HCEC 1CT (cell line): Measurements from ENCODE around the gene ABCC12.

Experiments
- DNase-seq: peaks from one replicate; pipeline ENCODE4 v3.0.0-alpha.2; 2017

ABCC12 gene

DNA sequence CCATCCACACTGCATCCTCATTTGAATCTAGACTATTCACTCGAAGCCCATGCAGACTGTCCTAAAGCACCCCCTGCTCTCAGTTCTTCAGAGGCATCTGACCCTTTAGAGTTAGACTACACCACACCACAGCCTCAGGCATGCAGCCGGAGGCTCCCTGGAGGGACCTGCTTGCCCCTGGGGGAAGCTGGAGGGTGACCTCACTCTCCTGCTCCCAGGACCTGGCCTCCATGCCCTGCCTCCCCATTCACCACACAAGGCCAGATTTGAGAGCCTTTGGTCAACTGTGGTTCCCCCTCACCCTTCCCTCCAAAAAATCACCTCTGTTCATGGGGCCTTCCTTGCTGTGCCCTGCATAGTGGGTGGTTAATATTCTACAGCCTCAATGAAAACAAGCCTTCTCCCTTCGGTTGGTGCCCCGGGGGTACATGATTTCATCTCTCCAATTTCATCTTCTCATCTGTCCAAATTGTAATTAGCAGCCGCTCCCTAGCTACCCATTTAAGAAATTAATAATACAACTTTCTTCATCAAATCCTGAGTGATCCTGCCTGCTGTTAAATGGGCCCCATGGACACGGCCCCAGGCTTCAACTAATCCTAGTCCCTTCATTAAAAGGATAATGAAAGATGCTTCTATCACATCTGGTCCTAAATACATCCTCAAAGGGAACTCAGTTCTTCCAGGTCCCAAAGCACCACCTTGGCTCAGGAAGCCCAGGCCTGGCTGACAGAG is 24.4 kb downstream of the ABCC12 start:
- DNase-seq = no peak

DNA sequence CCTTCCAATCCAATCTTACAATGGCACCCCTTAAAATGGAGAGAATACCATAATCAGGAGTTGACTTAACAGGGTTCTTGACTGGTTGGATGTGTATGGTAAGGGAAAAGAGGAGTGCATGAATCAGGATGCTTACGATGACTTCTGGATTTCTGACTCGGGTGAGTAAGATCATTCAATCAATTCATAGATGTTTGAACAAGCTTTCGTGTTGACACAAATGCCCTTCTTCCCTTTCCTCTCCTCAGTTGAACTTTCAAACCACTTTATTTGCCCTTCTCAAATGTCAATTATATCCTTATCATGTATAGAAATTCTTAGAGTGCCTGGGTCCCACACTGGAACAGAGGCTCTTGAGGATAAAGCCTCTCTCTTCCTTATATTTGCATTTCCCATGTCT is 25.9 kb downstream of the ABCC12 start:
- DNase-seq = no peak

DNA sequence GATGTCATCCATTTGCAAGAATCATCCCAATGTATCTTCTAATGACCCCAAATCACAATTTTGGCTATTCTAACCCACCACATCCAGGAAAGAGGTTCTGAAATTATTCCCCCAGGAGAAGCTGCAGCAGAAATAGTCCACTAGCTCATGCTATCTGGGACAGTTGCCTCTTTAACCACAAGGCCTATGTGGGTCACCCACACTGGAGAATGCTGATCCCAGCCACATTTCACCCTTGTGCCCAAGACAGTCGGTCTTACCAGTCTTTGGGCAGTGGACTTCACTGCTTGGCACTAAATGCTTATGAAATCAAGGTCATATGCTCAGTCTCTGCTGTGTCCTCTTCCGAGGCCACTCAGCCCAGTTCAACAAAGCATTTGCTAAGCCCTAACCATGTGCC is 27.0 kb downstream of the ABCC12 start:
- no peak for DNase-seq

DNA sequence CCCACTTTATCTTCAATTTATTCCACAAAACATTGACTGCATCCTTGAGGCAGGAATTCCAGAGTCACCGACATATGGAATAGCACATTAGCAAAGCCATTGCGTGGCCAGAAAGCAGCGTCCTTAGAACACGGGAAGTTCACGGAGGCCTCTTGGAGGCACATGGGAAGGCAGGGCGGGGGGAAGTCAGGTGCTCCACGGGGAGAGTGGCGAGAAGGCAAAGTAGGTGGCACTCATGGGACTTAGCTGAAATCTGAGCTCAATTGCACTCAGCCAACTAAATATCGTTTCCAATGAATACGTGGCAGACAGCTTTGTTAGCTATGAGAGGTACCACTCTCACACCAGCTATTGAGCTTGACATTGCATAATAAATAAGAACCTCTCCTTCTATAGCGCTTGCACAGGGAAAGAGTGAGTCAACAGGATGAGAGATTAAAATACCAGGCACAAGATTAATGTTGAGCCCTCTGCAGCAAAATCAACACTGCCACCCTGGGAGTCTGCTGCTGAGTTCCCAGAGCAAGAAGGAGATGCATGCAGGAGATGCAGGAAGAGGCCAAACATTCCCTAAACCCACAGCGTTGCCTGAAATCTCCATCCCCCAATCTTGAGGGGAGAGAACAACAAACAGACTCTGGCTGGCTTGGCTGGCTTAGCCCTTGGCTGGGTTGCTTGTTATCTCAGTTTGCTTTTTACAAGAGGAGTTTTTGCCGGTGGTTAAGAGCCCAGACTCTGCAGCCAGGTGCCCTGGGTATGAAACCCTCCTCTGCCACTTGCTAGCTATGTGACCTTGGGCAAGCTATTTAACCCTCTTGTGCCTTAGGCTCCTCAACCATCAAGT is 28.8 kb downstream of the ABCC12 start:
- DNase-seq = peak; percentile 99

DNA sequence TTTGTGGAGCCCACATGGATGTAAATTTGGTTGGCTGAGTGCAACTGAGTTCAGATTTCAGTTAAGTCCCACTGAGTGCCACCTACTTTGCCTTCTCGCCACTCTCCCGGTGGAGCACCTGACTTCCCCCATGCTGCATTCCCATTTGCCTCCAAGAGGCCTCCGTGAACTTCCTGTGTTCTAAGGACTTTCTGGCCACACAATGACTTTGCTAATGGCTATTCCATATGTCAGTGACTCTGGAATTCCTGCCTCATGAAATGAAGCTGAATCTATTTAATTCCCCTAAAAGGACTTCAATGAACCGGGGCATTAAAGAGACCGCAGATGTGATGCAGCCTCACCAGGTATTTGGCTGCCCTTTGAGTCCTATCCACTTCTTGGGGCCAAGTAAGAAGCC is 29.9 kb downstream of the ABCC12 start:
- DNase-seq = peak; percentile 7

DNA sequence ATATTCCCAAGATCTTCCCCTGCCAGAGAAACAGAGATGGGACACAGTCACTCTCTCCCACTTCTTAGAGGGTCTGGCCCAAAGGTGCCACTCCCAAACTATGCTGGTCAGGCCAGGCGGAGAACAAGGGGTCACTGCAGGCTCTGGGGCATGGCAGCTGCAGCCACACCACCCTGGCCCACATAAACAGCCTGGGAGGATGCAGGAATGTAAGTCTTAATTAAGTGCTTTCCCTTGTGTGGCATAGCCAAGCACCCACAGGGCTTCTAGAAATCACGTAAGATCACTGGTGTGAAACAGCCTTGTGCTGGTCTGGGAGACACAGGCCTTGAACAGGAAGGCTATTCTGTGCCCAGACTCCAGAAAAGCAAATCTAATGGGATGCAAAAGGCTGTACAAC is 31.5 kb downstream of the ABCC12 start:
- no peak for DNase-seq

DNA sequence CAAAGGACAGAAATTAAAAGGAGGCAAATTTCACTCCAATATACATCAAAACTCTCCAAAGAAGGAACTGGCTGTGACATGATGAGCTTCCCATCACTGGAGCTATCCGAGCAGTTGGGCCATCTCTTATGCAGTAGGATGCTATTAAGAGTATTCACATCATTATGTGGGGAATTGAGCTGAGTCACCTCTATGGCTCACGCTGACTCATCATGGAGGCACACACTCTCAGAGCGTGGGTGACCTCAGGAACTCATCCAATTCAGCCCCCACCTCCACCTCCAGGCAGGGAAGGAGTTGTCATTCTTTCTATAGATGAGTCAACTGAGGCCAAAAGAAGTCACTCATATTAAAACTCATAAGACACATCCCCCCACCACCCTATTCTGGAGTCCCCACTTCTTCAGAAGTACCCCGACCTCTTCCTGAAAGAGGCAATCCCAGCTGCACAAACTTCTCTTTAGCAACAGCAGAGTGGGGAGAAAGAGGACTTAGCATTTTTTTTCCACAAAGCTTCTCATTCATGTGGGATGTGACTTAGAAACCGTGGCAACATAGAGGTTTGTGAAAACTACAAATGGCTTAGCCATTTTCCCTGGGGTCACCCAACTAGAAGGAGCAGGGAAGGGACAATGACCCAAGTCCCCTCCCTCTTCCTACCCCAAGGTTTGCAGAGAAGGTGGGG is 32.5 kb downstream of the ABCC12 start:
- DNase-seq = peak; percentile 98

DNA sequence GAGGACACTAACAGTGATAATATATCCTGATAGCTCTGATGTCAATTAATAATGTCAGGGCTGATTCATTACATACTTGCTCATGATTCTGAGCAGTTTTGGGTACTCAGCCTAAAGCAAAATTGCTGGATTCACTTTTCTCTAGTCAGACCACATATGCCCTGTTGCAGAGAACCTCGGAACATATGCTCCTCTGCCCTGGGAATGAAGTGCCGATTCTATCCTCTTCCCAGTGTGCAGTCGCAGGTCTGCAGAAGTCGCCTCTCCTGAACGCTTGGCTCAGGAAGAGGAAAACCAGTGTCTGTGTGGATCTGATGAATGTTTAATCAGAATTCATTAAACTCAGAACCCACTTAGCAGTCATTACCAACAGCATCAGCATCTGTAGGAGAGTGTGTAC is 34.5 kb downstream of the ABCC12 start:
- no peak for DNase-seq

DNA sequence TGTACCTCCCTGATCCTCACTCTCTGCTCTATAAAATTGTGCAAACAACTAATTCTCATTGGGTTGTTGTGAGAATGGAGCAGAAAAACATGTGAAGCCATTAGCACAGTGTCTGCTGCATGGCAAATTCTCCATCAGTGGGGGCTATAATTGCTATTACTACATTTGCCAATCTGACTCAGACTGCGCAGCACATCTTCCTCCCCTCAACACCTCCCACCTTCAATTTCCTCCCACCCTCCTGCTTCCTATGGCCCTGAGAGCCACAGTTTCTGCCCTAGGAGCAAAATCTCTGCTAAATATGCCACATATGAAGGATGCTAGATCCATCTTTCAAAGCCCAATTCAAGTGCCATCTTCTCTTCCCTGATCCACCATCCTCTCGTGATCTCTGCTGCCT is 37.0 kb downstream of the ABCC12 start:
- no peak for DNase-seq

DNA sequence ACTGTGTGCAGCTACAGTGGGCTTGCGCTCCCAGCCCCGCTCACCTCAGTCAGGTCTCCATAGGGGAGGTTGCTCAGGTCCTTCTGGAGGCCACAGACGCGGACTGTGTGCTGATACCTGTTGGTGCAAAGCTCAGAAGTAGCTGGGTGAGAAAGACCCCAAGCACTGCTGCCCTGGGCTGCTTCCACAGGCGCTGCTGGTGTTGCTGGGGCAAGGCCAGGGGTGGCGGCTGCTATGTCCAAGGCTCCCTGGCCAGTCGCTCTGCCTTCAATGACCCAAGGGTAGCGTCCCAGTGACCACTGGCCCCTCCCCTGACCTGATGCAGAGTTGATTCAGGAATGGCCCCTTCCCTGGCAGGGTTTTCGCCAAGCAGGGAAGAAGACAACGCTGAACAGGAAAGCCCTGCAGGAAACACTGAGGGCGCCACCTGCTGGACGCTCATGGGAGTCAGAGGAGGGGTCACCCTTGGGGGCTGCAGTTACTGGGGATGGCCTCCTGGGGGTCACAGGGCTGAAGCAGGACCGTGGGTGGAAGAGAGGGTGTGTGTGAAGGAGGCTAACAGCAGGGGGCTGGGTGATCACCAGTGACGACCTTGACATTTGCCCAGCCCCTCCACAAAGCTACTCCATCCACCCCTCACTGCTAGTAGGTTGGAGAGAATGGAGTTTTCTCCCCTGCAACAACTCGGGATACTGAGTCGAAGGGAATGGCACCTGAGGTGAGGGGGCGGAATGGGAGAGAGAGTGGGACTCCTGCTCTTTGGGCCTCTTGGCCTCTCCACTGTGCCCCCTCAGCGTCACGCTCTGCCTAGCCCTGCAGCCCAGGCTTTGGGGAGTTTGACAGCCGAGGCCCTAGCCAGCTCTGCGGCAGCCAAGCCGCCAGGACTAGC is 38.3 kb downstream of the ABCC12 start:
- peak; percentile 30 for DNase-seq

DNA sequence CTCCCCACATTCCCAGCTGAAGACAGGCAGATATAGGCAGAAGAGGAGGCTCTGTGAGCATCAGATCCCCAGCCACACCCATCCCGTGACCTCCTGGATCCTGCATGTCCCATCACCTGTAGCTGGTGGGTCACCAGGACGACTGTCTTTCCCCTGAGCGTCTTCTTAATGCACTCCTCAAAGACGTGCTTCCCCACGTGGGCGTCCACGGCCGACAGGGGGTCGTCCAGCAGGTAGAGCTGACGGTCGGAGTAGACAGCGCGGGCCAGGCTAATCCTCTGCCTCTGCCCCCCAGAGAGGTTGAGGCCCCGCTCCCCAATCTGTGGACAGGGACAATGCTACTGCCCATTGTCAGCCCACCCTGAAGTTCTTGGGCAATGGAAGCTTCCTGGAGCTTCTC is 40.5 kb downstream of the ABCC12 start:
- no peak for DNase-seq

DNA sequence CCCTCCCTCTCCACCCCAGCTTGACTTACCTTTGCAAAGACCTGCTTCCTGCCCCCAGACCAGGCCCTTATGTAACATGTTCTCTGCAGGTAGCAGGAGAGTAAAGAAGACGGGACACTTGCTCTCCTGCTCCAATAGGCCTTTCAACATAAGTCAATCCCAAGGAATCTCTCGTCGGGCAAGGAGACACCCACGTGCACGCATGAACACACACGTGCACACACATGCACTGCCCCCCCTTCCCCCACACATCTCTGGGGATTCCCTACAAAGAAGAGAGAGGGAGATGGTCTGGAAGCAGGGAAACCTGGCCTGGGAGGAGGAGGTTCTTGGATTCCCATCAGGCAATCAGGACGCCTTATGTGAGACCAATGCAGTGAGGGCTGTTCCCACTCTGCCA is 41.4 kb downstream of the ABCC12 start:
- no peak for DNase-seq

DNA sequence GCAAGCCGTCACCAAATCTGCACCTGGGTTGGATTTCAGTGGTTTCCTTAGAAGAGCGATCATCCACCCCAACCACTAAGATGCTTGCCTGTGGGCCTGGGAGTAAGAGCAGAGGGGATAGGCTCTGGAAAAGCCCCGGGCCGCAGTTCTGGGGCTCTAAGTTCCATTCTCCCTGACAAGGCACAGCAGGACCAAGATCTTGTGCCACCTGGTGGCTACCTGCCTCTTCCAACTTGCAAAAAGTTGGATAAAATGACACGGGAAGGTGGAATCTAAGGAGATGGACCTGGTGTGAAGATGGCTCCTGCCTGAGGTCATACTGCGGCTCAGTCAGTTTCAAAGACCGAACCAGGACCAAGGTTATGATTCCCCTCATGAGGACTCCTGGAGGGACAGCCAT is 42.3 kb downstream of the ABCC12 start:
- DNase-seq = no peak

DNA sequence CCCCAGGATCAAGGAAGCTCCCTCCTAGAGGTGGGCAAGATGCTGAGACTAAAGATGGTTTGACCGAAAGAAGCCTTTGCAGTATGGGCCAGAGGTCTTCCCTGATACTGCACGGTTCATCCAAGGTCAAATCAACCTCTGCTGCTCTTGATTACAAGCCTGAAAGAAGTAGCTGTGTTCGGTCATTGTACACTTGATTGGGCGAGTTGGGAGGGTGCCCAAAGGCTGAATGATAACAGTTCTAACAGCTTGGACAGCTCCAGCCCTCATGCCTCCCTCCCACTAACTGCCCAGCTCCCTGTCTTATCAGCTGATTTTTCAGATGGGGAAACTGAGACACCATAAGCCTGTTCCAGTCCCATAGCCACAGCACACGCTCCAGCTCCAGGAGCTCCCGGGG is 42.8 kb downstream of the ABCC12 start:
- DNase-seq = no peak

DNA sequence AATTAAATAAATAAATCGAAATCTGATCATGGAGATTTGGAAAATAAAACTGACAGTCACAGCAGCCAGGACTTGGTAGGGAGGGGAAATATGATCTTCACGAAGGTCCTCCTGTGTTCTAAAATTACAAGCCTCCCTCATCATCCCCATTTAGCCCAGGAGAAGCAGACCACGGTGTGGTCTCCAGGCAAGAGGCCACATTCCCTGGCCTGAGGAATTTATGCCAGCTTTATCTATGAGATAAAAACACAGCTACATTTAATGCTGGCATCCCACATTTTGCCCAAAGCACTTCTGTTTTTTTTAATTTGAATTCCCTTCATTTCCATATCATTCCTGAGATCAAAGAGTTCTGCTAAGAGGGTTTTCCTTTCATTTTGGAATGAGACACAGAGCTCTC is 43.2 kb downstream of the ABCC12 start:
- no peak for DNase-seq

DNA sequence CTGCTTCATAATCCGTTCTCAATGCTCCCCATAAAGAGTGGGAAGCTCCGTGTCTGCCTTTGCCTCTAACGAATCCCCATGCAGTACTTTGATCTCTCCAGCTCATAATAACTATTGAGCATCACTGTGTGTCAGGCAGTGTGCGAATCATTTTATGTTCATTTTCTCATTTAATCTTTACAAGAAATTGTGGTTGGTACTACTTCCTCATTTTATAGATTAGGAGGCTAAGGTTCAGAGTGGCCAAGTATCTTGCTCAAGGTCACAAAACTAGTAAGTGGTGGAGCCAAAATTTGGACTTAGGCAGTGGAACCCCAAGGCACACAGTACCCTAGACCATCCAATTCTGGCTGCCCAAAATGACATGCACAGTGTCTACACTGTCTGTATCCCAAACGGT is 44.8 kb downstream of the ABCC12 start:
- DNase-seq = no peak

DNA sequence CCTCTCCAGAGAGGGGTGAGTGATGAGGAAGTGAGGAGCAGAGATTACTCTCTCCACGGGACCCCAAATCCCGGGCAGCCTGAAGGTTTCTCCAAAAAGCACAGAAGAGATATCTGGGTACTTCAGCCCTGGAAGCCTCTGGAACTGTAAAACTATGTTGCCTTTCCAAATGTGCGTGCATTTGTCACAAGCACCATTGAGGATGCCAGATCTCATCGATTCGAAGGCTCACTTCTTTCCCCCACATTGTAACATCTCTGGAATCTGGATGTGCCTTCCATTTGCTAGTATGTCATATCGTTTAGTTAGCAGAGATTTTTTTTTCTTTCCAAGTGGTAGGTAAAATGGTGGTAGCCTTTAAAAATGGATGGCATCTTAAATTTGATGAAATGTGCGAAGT is 45.8 kb downstream of the ABCC12 start:
- no peak for DNase-seq

DNA sequence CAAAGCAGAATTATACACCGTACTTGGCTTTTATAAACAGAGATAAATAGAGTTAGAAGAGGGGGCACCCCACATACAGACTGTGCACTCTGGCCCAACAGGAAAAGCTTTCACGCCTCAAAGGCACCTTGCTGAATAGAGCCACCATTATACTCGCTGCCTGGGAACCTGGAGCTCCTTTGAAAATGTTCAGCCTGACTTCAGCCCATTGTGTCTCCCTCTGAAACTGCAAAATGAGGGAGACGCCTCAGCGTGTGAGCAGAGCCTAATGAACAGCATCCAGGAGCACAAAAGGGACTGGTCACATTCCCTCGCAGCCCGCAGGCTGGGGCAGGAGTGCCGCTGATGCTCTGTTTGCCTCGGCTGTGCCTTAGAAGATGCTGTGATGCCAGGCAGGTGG is 46.3 kb downstream of the ABCC12 start:
- no peak for DNase-seq

DNA sequence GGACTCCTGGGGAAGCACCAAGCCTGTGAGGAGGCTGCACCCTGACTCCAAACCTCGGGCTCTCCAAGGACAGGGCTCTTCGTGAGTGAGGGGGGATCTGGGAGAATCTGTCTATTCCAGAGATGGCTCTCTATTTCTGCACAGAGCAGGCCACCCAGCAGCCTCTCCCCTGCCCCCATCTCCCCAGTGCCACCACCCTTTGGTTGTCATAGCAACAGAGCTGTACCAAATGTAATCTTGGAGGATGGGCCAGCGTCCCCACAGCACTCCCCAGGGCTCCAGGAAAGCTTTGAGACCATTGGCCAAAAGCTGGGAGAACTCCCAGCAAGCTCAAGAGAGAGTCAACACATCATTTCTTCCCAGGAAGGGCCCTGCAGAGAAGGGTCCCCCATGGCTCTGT is 49.3 kb downstream of the ABCC12 start:
- no peak for DNase-seq
